Measurements from ENCODE around the gene AP1S3.

Gene AP1S3

DNA sequence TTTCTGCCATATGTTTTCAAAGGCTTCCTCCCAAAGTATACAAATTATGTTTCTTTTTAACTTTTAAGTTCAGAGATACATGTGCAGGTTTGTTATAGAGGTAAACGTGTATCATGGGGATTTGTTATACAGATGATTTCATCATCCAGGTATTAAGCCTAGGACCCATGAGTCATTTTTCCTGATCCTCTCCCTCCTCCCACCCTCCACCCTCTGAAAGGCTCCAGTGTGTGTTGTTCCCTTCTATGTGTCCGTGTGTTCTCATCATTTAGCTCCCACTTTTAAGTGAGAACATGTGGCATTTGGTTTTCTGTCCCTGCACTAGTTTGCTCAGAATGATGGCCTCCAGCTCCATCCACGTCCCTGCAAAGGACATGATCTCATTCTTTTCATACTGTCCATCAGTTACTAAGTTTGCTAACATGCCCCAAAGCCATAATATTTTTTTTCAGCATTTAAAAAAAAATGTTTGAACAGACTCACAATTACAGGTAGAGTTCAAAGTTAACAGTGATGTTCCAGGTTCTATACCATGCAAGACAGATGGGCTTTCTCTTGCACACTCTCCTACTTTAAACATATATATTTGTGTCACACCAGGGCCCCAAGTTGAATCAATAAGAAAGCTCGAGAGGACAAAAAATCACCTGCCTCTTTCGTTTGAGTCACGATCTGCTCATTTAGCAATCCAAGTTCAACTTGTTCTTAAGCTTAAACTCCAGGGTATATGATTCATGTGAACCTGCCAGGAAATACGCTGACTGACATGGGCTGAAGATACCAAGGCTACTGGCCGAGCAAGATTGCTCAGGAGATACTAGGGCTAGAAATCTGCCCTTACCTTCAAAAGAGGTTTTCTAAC lies 77.6 kb downstream of the AP1S3 start:
- Histone ChIP-seq H3K4me2 (ENCODE audit: low read length) (no peak overlapping the region), H3K27ac (ENCODE audit: low read depth, low read length, poor library complexity, severe bottlenecking) (no peak overlapping the region), H3K4me3 (ENCODE audit: low read depth, low read length, poor library complexity, severe bottlenecking) (no peak overlapping the region), H3K9ac (ENCODE audit: low read length) (no peak overlapping the region), H3K9me3 (ENCODE audit: low read length) (no peaks in the 10 kb centered on the region), H3K27me3 (ENCODE audit: insufficient read depth, low read length) (no peaks in the 10 kb centered on the region), H4K20me1 (ENCODE audit: insufficient read depth, low read length) (no peaks in the 10 kb centered on the region), H3K4me1 (ENCODE audit: insufficient read depth, low read length, severe bottlenecking) (no peaks in the 10 kb centered on the region), H3K9me2 (ENCODE audit: low read depth, low read length) (no peaks in the 10 kb centered on the region), H3K36me3 (ENCODE audit: insufficient read depth, low read length) (peaks cover 35% of the 10 kb centered on the region), H3F3A (ENCODE audit: insufficient read depth, low read length) (no peaks in the 10 kb centered on the region), H3K79me2 (ENCODE audit: insufficient read depth, low read length) (no peaks in the 10 kb centered on the region), H2AFZ (ENCODE audit: low read length) (no peak overlapping the region)
- TF ChIP-seq EZH2 (IDR thresholded peaks at IDR 0.05; ENCODE audit: borderline replicate concordance, low read length) (no peak), CTCF (IDR thresholded peaks at IDR 0.05; ENCODE audit: low read length) (no peak)

GRCh38 chr2:223758131-223758840 lies 79.1 kb downstream of the AP1S3 start:
- no peaks in the 10 kb centered on the region for H3F3A ChIP-seq (ENCODE audit: insufficient read depth, low read length)
- no peaks in the 10 kb centered on the region for H3K79me2 ChIP-seq (ENCODE audit: insufficient read depth, low read length)
- no peak overlapping the region for H3K4me2 ChIP-seq (ENCODE audit: low read length)

DNA sequence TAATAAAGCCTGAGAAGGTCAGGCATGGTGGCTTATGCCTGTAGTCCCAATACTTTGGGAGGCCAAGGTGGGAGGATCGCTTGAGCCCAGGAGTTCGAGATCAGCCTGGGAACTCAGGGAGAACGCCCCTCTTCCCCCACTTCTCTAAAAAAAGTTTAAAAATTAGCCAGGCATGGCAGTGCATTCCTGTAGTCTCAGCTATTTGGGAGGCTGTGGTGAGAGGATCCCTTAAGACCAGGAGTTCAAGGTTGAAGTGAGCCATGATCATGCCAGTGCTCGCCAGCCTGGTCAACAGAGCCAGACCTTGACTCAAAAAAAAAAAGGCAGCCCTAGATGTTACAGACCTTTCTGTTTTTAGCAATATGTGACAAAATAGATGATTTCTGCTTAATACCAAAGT lies 83.4 kb downstream of the AP1S3 start:
- Histone ChIP-seq H4K20me1 (ENCODE audit: insufficient read depth, low read length) (no peaks in the 10 kb centered on the region), H3F3A (ENCODE audit: insufficient read depth, low read length) (no peaks in the 10 kb centered on the region), H2AFZ (ENCODE audit: low read length) (no peak overlapping the region), H3K9me3 (ENCODE audit: low read length) (no peaks in the 10 kb centered on the region), H3K4me1 (ENCODE audit: insufficient read depth, low read length, severe bottlenecking) (no peaks in the 10 kb centered on the region), H3K9me2 (ENCODE audit: low read depth, low read length) (no peaks in the 10 kb centered on the region), H3K79me2 (ENCODE audit: insufficient read depth, low read length) (no peaks in the 10 kb centered on the region), H3K27ac (ENCODE audit: low read depth, low read length, poor library complexity, severe bottlenecking) (no peak overlapping the region), H3K4me3 (ENCODE audit: low read depth, low read length, poor library complexity, severe bottlenecking) (no peak overlapping the region), H3K9ac (ENCODE audit: low read length) (no peak overlapping the region), H3K27me3 (ENCODE audit: insufficient read depth, low read length) (no peaks in the 10 kb centered on the region), H3K4me2 (ENCODE audit: low read length) (no peak overlapping the region), H3K36me3 (ENCODE audit: insufficient read depth, low read length) (peaks cover 6% of the 10 kb centered on the region)
- no peak for TF ChIP-seq EZH2 (IDR thresholded peaks at IDR 0.05; ENCODE audit: borderline replicate concordance, low read length)
- no peak for TF ChIP-seq CTCF (IDR thresholded peaks at IDR 0.05; ENCODE audit: low read length)

More at GRCh38 chr2:223758131-223758840, 79.1 kb downstream of the AP1S3 start:
- no peak for TF ChIP-seq CTCF (IDR thresholded peaks at IDR 0.05; ENCODE audit: low read length)
- no peak for TF ChIP-seq EZH2 (IDR thresholded peaks at IDR 0.05; ENCODE audit: borderline replicate concordance, low read length)
- H3K4me3 ChIP-seq (ENCODE audit: low read depth, low read length, poor library complexity, severe bottlenecking) = no peak overlapping the region
- H4K20me1 ChIP-seq (ENCODE audit: insufficient read depth, low read length) = no peaks in the 10 kb centered on the region
- H3K36me3 ChIP-seq (ENCODE audit: insufficient read depth, low read length) = peaks cover 25% of the 10 kb centered on the region
- no peaks in the 10 kb centered on the region for H3K9me3 ChIP-seq (ENCODE audit: low read length)
- no peak overlapping the region for H2AFZ ChIP-seq (ENCODE audit: low read length)
- H3K4me1 ChIP-seq (ENCODE audit: insufficient read depth, low read length, severe bottlenecking) = no peaks in the 10 kb centered on the region
- H3K27ac ChIP-seq (ENCODE audit: low read depth, low read length, poor library complexity, severe bottlenecking) = no peak overlapping the region
- H3K9ac ChIP-seq (ENCODE audit: low read length) = no peak overlapping the region
- H3K27me3 ChIP-seq (ENCODE audit: insufficient read depth, low read length) = no peaks in the 10 kb centered on the region
- no peaks in the 10 kb centered on the region for H3K9me2 ChIP-seq (ENCODE audit: low read depth, low read length)
